GM12892 (cell line): ENCODE data around the gene SUPT3H.

Experiments
- POLR2AphosphoS5 ChIP-seq: IDR thresholded peaks from 2 replicates; pipeline ENCODE4 v1.6.1; 2011; ENCODE audit warnings: low read depth, low read length, control low read depth
- TAF1 ChIP-seq: IDR thresholded peaks from 2 replicates; pipeline ENCODE4 v1.6.1; 2011; ENCODE audit warnings: low read depth, mild to moderate bottlenecking, control low read depth, low read length, borderline replicate concordance

- TF ChIP-seq POLR2AphosphoS5 (no peak), TAF1 (no peak)
Observed at GRCh38 chr6:45003387-45003786, 374.3 kb downstream of the SUPT3H start.
